Ishikawa (cell line): ENCODE measurements around the gene DNTT.

Experiments used
- CEBPB ChIP-seq: IDR thresholded peaks from 2 replicates; pipeline ENCODE4 v1.6.1; 2012
- CREB1 ChIP-seq: IDR thresholded peaks from 2 replicates; pipeline ENCODE4 v1.6.1; 2012; ENCODE audit warnings: low read depth
- EGR1 ChIP-seq: IDR thresholded peaks from 2 replicates; pipeline ENCODE4 v1.6.1; 2012
- EP300 ChIP-seq: IDR thresholded peaks from 2 replicates; pipeline ENCODE4 v1.6.1; 2012; ENCODE audit warnings: borderline replicate concordance
- FOXM1 ChIP-seq: IDR thresholded peaks from 2 replicates; pipeline ENCODE4 v1.6.1; 2012; ENCODE audit warnings: low read depth, borderline replicate concordance
- MAX ChIP-seq: IDR thresholded peaks from 2 replicates; pipeline ENCODE4 v1.6.1; 2012
- NFIC ChIP-seq: IDR thresholded peaks from 2 replicates; pipeline ENCODE4 v1.6.1; 2012
- RAD21 ChIP-seq: IDR thresholded peaks from 2 replicates; pipeline ENCODE4 v1.6.1; 2012; ENCODE audit warnings: low read depth
- TAF1 ChIP-seq: IDR thresholded peaks from 2 replicates; pipeline ENCODE4 v1.6.1; 2012; ENCODE audit warnings: low read depth, mild to moderate bottlenecking
- TCF12 ChIP-seq: IDR thresholded peaks from 2 replicates; pipeline ENCODE4 v1.6.1; 2012; ENCODE audit warnings: low read depth
- TEAD4 ChIP-seq: IDR thresholded peaks from 2 replicates; pipeline ENCODE4 v1.6.1; 2012
- YY1 ChIP-seq: IDR thresholded peaks from 2 replicates; pipeline ENCODE4 v1.6.1; 2012; ENCODE audit warnings: low read depth
- ZBTB7A ChIP-seq: IDR thresholded peaks from 2 replicates; pipeline ENCODE4 v1.6.1; 2012; ENCODE audit warnings: low read depth
- TF ChIP-seq, protein P1 (sequence below): IDR thresholded peaks from 2 replicates; pipeline ENCODE4 v1.6.1; 2012
- TF ChIP-seq, protein P2 (sequence below): IDR thresholded peaks from 2 replicates; pipeline ENCODE4 v1.6.1; 2012; ENCODE audit warnings: low read depth, mild to moderate bottlenecking

The DNTT gene

DNA sequence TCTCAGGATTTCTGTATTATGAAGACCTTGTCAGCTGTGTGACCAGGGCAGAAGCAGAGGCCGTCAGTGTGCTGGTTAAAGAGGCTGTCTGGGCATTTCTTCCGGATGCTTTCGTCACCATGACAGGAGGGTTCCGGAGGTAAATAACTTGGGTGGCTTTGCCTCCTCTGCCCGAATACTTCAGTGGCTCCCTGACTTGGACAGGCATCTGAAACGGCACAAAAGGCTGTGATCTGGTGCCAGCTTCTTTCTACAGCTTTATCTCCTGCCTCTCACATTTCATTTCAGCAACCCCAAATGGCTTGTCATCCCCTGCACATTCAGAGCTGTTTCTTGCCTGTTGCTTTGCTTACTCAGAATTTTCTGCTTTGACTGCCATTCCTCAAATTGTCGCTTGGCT, 23.2 kb downstream of the DNTT start:
- no peak for TF ChIP-seq TAF1
- no peak for TF ChIP-seq MAX
- TF ChIP-seq EP300: no peak
- TF ChIP-seq EGR1: no peak
- no peak for TF ChIP-seq RAD21
- TF ChIP-seq CEBPB: no peak
- TF ChIP-seq, protein P1, sequence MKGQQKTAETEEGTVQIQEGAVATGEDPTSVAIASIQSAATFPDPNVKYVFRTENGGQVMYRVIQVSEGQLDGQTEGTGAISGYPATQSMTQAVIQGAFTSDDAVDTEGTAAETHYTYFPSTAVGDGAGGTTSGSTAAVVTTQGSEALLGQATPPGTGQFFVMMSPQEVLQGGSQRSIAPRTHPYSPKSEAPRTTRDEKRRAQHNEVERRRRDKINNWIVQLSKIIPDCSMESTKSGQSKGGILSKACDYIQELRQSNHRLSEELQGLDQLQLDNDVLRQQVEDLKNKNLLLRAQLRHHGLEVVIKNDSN: no peak
- TF ChIP-seq TEAD4: no peak
- no peak for TF ChIP-seq CREB1
- TF ChIP-seq NFIC: no peak
- TF ChIP-seq YY1: no peak
- TF ChIP-seq FOXM1: no peak
- no peak for TF ChIP-seq TCF12
- no peak for TF ChIP-seq ZBTB7A

DNA sequence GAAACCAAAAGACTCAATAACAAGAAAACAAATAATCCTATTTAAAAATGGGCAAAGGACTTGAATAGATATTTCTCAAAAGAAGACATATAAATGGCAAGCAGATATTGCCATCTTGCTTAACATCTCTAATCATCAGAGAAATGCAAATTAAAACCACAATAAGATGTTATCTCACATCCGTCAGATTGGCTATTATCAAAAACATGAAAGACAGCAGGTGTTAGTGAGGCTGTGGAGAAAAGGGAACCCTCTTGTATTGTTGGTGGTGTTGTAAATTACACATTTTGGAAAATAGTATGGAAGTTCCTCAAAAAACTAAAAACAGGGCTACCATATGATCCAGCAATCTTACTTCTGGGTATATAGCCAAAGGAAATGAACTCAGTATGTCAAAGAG, 28.9 kb downstream of the DNTT start:
- TF ChIP-seq CEBPB (no peak), TCF12 (no peak), MAX (no peak), NFIC (no peak), TEAD4 (no peak), RAD21 (no peak), TAF1 (no peak), EP300 (no peak), ZBTB7A (no peak), YY1 (no peak), FOXM1 (no peak), EGR1 (no peak), CREB1 (no peak)
- TF ChIP-seq, protein P2, sequence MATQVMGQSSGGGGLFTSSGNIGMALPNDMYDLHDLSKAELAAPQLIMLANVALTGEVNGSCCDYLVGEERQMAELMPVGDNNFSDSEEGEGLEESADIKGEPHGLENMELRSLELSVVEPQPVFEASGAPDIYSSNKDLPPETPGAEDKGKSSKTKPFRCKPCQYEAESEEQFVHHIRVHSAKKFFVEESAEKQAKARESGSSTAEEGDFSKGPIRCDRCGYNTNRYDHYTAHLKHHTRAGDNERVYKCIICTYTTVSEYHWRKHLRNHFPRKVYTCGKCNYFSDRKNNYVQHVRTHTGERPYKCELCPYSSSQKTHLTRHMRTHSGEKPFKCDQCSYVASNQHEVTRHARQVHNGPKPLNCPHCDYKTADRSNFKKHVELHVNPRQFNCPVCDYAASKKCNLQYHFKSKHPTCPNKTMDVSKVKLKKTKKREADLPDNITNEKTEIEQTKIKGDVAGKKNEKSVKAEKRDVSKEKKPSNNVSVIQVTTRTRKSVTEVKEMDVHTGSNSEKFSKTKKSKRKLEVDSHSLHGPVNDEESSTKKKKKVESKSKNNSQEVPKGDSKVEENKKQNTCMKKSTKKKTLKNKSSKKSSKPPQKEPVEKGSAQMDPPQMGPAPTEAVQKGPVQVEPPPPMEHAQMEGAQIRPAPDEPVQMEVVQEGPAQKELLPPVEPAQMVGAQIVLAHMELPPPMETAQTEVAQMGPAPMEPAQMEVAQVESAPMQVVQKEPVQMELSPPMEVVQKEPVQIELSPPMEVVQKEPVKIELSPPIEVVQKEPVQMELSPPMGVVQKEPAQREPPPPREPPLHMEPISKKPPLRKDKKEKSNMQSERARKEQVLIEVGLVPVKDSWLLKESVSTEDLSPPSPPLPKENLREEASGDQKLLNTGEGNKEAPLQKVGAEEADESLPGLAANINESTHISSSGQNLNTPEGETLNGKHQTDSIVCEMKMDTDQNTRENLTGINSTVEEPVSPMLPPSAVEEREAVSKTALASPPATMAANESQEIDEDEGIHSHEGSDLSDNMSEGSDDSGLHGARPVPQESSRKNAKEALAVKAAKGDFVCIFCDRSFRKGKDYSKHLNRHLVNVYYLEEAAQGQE: no peak
- TF ChIP-seq, protein P1: no peak

- no peak for TF ChIP-seq NFIC
- TF ChIP-seq RAD21: peak; percentile 76
- TF ChIP-seq, protein P1: no peak
- TF ChIP-seq EGR1: no peak
- TF ChIP-seq MAX: no peak
- TF ChIP-seq CEBPB: peak; percentile 43; the same call in 1 of the 2 replicates
These were observed 30.6 kb downstream of the DNTT start for GRCh38 chr10:96334616-96335526.

DNA sequence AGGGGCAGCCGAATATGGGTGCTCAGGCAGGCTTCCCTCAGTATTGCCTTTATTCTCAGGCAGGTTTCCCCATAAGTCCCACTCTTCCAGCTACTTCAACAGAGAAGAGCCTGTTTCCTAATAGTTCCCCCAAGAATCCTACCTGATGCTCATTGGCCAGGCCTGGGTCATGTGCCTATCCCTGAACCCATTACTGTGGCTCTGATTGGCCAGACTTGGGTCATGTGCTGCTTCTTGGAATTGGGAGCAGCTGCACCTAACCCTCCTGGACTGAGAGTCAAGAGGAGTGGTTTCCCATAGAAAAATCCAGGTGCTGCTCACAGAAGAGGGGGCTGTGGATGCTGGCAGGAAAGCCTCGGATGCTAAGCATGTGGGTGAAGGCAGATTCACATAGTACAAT, 32.9 kb downstream of the DNTT start:
- TF ChIP-seq, protein P1: peak; percentile 88
- TF ChIP-seq RAD21 (no peak), FOXM1 (no peak)

DNA sequence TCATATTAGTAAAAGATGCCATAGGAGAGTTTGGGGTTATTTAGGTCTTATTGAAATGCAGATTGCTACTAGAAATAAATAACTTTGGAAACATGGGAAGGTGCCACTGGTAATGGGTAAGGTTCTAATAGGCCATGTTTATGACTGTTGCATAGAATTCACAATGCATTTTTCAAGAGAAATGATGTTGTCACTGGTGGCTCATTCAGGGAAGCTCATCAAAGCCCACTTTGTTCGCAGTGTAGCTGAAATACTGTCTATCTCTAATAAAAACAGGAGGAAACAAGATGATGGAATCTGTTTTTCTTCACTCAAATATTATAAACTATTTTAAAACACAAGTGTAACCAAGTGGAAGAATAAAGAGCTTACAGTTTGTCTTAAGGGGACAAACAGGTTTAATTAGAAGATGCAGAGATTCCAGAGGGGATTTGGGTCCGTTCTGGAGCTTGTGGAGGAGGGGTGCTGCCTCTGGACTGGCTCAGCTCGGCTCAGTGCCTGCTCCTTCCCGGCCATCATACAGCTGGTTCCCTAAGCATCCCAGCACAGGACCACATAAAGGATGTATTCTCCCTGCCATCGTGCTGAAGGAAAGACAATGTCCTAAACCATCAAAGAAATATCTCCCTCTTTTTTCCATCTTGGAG, 34.2 kb downstream of the DNTT start:
- TF ChIP-seq CREB1: no peak
- TF ChIP-seq, protein P1: no peak

GRCh38 chr10:96339383-96339782, 35.1 kb downstream of the DNTT start:
- TF ChIP-seq MAX (no peak), CREB1 (no peak), YY1 (no peak), RAD21 (no peak), TCF12 (no peak), TAF1 (no peak), TEAD4 (no peak), NFIC (no peak), CEBPB (no peak), ZBTB7A (no peak)
- TF ChIP-seq, protein P2: no peak
- TF ChIP-seq, protein P1: no peak
